Cortex of kidney (tissue), 1 donor: ENCODE measurements around the gene FRYL.
"Not testable (repeated sequence)": the region's sequence is repeated elsewhere in the genome, so short reads cannot be mapped to it uniquely, and the experiment has no call there.

Experiments used
- DNase-seq: peaks from one replicate; lab custom pipeline; 2025; lab: John Stamatoyannopoulos, UW

FRYL gene

DNA sequence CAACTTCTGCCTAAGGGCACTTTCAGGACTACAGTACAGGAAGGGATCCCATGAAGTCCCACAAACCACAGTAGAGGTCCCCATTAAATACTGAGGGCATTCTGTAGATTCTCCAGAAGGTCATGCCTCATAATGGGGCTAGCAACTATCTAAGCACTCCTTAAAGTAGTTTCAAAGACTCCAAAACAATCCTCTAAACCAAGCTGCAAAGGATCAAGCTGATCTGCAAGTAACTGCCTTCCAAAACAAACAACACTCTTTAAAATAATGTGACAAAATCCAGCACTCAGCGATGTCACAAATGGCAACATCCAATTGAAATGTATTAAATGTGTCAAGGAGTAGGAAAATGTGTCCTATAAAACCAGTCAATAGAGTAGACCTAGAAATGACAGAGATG is 118.7 kb downstream of the FRYL start:
- no peak for DNase-seq

DNA sequence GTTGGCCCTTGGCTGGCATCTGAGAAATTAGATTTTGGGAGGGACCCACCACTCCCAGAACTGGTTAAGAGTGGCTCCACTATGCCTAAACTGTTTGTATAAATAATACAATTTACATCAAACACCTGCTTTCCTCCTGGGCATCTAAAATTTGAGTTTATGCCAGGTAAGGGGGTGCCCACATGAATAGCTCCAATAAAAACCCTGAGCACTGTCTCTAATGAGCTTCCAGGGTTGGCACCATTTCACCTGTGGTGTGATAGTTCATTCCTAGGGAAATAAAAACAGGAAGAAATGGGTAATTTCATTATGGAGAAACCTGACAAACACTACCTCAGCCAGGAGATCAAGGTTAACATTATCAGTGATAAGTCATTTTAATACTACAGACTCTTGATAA is 119.7 kb downstream of the FRYL start:
- no peak for DNase-seq

DNA sequence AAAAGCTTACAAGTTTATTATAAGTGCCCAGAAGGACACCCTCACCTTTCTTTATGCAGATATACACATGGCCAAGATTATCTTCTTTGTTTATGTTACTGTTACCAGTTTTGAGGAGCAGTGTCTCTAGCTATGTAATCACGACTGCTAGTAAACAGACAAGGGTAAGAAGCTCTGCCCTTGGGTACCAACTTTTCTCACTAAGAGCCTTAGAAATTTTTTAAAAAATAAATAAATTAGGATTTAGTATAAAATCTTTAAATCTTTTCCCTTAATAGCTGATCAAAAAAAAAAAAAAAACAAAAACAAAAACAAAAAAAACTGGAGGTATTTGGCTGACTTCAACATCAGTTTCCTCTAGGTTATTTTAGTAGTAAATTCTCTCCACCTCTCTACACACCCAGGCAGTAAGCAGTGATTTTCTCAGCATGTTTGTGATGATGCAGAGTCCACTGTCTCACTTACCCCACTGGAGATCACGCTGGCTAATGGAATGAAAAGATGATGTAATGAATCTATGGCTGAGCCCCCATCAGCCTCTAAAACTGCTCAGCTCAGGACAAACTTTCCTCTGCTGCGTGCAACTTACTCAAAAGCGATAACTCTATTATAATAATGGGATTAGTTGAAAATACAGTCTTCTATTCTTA is 125.9 kb downstream of the FRYL start:
- DNase-seq = no peak

DNA sequence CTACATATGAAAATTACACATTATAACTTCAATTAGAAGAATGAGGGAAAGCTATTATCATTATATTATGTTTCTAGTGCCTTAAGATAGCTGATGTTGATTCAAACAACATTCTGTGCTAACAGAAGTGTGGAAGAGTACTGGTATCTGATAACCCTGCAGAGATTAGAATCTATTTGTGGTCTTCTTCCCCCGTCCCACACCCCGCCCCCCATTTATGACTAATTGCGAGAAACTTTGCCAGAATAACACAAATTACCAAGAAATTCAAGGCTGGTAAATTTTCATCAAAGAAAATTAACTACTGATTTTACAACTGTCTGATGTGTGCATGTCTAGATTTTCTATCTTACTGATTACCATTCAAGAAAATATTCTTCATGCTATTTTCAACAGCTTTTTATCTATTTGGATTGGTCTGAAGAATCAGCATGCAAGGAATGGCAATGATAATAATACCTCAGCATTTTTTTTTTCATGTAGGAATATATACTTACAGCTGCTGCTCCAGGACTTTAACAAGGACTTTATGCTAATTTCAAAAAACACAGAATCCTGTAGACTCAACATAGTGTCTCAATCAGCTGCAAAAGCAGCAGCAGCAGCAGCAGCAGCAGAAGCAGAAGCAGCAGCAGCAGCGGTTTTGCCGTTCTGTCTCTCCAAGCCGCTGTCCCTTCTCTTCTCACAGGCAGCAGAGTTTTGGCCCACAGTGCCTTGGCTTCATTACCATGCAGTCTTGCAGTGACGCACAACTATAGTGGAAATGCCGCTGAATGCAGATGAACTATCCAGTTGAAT is 126.7 kb downstream of the FRYL start:
- no peak for DNase-seq

DNA sequence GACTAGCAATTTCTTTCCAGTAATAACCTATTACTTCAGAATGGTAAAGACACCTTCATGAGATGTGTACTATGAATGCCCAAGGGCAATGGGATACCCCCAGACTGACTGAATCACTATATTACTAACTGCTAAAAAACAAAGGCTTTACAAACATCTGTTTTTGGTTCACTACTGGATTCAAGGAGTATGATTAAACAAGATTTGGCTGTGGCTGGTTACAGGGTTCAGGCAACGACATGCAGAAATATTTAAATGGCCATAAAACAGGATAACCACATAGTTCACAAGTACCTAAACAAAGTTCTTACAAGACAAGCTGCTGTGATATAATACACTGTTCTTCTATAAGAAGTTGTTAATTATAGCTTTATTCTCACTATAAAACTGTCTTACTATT is 128.2 kb downstream of the FRYL start:
- DNase-seq = no peak

DNA sequence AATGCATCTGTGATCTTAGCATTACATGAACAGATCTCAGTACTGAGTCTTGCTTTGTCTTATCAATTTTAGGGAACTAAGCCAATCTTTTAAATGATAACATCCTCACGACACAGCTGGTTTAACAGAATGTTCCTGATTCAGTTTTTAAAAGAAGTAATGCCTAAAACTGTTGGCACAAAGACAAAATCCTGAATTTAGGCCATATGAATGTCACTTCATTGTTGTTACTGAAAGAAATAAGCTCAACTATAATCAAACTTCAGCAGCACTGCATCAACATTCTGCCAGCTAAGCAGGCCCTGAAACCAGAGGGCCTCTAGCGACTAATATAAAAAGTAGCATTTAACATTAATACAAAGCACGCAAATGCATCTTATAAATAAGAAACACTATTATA is 130.6 kb downstream of the FRYL start:
- no peak for DNase-seq

DNA sequence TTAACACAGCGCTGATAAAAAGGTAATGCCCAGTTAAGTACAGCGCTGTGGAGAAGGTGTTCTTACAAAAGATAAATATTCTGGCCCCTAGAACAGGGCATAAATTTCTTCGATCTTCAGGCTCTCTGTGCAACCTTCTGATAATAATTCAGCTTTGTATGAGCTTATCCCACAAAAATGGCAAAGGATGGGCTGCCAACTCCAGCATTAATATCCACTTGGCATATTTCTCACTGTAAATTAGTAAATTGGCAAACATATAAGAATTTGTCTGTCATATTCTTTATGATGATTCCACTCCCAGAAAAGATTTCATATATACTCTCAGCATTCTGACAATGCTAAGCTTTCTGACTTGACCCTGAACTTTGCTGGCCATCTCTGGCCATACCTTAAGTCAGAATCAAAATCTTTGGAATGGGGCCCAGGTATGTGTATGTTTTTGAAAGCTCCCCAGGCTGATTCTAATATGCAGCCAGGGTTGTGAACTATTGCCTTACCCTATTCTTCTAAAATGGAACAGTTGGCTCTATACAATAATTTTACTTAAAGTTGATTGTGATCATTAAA is 134.8 kb downstream of the FRYL start:
- DNase-seq = no peak

DNA sequence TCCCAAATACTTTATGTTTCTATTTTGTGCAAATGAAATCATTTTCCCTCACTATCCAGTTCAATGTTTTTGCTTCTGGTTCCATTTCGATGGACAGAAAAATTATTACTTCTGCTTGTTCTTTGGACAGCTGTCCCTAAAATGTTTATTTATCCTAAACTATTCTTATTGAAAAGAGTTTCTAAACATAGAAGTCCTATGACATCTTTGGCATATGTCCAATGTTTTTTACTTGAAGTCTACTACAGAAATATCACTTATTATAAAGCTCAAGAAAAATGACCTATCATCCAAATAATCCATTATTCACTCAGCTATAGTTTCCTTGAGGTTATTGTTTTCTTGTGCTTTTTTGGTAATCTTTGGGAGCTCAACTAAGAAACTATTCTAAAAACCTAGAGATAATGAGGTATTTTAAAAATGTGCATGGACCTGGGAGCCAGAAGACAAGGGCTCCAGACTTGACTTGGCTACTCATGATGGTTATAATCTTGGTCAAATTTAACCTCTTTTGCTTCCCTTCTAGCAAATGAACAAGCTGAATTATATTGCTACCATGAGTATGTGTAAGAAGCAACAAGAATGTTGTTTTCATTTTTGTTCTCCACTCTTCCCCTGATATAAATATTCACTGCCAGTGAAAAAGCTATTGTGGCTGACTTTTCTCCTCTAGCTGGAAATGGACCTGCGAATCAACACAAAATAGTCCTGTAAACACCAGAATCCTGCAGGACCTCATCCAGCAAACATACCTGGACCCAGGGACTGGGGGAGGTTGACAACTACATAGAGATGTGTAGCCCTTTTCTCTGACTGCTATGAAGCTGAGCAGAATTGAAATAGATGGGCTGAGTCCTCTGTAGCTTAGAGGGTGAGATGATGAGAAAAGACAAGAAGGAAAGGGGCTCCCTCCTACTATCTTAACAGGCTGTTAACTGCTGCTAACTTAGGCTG is 137.4 kb downstream of the FRYL start:
- DNase-seq = no peak

DNA sequence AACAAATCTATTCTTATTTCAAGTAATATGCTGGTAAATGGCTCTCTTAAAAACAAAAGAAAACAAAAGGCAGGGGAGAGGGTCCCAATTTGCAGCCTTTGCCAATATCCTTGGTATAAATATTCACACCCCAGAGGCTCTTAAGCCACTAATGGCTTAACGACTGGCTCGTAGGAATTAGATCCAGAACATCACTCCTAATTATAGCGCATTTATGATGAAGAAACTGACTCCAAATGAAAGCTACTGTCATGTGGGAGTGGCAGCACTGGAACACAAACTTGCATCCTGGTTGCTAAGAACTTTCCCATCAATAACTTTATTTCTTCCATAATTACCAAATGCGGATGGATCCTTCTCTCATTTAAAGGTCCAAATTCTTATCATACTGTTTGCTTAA is 138.7 kb downstream of the FRYL start:
- DNase-seq = no peak

DNA sequence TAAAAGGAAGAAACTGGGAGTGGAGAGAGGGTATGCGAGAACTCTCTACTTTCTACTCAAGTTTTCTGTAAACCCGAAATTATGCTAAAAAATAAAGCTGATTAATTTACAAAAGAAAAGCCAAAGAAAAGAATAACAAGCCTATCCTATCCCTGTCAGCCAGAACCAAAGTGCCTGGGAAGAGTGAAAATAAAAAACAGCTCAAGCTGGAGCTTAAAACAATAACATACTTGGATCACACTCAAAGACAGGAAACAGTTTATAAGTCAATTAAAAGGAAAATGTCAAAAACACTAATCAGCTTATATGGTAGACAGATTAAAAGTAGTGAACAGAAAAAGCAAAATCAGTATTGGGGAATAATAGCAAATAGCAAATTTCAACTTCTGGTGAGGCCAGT is 139.4 kb downstream of the FRYL start:
- no peak for DNase-seq

DNA sequence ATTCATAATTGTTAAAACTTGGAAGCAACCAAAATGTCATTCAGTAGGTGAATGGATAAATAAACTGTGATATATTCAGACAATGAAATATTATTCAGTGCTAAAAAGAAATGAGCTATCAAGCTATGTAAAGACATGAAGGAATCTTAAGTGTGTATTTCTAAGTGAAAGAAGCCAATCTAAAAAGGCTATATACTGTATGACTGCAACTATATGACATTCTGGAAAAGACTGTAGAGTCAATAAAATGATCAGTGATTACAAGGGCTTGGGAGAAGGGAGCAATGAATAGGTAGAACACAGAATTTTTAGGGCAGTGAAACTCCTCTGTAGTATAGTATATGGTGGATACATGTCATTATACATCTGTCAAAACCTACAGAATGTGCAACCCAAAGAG is 139.9 kb downstream of the FRYL start:
- DNase-seq = no peak

DNA sequence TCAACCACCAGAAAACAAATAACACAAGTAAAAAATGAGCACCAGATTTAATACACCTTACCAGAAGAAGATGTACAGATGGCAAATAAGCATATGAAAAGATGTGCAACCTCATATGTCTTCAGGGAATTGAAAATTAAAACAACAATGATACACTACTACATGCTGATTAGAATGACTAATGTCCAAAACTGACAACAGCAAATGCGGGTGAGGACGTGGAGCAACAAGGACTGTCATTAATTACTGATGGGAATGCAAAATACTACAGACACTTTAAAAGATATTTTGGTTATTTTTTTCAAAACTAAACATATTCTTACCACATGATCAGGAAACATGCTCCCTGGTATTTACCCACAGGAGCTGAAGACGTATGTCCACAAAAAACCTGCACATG is 140.3 kb downstream of the FRYL start:
- DNase-seq = no peak

DNA sequence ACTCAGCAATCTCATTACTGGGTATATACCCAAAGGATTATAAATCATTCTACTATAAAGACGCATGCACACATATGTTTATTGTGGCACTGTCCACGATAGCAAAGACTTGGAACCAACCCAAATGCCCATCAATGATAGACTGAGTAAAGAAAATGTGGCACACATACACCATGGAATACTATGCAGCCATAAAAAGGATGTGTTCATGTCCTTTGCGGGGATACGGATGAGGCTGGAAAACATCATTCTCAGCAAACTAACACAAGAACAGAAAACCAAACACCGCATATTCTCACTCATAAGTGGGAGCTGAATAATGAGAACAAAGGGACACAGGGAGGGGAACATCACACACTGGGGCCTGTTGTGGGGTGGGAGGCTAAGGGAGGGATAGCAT is 141.5 kb downstream of the FRYL start:
- not testable (repeated sequence) for DNase-seq

DNA sequence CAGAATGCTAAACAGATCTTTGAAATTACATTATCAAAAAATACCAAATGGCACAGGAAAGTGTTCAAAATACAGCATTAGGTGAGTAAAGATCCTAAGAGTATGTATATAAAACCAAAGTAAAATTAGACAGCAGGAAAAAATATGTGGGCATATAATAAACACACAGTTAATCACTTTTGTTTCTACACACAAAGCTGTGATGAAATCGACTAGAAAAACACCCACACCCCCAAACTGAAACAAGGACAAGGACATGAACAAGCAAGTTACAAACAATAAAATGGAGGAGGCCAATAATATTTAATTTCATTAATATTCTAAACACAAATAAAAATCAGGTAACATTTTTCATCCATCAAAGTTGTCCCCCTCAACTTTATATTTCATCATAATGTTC is 143.2 kb downstream of the FRYL start:
- DNase-seq = no peak

DNA sequence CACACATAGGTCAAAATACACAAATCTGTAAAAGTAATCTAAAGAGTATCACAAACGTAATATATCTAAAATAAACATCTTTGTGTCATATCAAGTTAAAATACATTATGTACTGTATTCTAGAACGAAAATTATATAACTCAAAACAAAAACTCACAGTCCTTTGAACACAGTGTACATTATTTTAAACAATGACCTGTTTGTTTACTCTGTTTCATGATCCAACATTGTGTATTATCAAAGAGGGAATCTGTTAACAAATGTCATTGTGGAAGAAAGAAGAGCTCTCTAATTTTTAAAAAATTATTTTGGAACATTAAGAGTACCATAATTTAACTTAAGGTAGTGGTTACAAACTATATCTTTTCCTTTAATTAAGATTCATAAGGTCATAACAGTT is 144.1 kb downstream of the FRYL start:
- no peak for DNase-seq

DNA sequence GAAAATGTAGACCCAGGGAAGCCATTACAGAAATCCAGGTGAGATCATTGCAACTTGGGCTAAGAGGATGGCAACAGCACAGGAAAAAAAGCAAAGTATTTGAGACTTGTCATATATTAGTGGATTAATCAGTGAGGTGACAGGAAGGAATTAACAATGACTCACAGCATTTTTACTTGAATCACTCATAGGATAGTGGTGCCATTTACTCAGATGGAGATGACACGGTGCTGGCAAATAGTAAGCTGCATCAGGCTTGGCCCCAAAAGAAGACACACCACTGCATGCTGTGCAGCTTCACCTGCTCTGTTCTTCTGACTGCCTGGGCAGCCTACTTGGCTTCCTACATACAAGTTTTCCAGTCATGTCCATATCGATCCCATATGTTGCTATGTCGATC is 144.8 kb downstream of the FRYL start:
- no peak for DNase-seq

DNA sequence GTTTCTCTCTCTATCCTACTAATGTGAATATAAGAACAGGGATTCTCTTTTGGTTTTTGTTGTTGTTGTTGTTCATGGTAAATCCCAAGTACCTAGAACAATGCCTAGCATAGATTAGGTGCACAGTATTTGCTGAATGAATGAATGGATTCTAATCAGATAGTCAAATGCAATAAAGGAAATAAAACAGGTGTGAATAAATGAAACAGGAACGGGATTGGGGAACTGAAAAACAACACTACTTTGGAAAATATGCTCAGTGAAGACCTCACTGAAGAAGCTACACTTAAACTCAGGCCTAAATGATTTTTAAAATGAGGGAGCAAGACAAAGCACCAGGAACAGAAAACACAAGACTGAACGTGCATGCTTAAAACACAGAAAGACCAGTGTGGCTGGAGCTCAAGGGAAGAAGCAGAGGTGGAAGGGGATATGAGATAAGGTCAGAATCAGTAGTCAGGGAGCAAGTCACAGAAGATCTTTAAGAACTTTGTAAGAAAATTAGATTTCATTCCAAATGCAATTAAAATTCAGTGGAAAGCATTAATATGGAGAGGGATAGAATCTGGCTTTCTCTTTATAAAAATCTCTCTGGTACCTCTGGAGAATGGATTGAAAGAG is 145.3 kb downstream of the FRYL start:
- DNase-seq = no peak

DNA sequence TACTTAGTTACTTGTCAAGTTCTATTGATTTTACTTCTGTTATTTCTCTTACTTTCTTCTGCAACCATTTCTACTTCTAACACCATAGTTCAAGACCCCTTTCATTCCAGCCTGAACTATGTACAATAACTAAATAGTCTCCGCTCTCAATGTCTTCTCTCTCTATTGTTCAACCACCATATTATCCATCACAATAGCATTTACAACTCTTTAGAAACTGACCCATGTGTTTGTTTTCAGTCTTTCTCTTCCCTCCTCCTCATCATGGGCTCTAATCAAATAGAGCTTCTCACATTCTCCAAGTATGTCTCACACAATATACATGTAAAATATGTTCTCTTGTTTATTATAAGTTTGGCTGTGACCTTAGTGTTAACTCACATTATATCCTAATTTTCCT is 146.4 kb downstream of the FRYL start:
- DNase-seq = no peak

DNA sequence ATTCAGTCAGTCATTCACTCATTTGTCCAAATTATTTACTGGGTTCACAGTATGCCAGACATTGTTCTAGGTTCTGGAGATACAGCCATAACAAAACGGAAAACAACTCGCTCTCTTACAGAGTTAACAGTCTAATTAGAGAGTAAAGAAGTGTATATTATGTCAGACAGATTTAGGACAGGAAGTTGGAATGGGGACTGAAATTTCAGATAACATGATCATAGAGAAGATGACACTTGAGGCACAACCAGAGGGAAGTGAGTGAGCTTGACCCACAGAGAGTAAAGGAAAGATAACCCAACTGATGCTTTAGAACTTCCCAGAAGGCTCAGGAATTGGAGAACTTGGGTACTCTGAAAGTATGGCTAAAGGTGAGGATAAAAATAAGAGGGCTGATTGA is 150.6 kb downstream of the FRYL start:
- no peak for DNase-seq

DNA sequence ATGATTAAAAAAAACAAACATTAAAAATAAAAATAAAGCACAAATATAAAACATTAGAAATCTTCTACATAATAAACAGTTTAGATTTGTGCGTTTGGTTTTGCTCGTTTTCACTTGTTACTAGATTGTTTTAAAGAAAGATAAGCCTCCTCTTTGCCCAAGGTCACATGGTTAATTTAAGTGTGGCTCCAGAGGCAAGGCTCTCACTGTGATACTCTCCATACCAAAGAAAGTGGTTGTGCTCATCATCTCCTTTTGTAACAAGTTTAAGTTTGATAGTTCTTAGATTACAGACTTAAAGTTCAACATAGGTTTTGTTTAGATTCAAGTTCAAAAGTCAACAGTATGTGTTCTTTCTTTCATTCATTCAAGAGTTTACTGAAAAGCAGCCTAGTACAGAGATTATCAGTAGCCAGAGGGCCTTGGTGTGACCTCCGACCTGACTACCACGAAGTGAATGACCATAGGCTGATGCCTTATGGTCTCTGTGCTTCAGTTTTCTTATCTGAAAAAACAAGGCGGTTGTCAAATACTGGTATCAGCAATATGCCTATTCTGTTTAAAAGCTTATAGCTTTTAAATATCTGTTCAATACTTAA is 156.8 kb downstream of the FRYL start:
- DNase-seq = no peak

DNA sequence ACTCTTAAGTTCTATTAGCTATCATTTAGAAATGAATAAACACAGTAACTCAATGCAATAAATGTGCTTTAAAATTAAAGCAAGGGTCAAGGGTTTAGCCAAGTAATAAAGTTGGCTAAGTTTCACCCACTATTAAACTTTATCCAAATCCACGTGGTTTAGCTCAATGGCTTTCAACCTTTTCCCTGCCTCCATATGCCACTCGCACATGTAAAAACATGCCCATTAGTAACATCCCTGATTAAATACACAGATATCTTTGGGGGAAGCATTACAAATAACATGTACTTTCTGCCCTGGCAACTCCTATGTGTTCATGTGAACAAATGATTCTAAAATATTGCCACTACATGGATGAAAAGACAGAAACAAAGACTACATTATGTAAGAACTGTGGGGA is 159.2 kb downstream of the FRYL start:
- DNase-seq = no peak

DNA sequence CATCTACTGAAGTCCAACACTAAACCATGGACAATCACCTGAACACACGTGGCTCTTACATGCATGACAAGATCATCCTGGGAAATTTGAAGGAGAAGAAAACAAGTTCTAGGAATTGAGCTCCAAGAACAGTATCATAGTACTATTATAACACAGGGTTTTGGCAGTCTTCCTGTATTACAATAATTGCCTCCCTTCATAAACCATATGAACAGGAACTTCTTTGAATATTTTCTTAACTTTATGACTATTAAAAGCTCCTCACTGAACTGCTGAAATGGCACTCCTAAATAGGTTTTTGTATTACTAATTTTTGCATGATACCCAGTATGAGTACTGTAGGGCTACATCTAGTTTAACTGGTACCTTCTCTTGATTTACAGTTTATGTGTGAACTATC is 160.0 kb downstream of the FRYL start:
- DNase-seq = no peak
